ENCODE data around the gene TGFA.

TGFA gene

GRCh38 chr2:70566464-70566863 is 12.8 kb upstream of the TGFA start:
- H2AFZ ChIP-seq (ENCODE audit: low read depth, low read length) = no peak overlapping the region
- H3K9me3 ChIP-seq (ENCODE audit: insufficient read depth, low read length) = no peaks in the 10 kb centered on the region
- H3K4me1 ChIP-seq (ENCODE audit: low read length) = no peaks in the 10 kb centered on the region
- peaks cover 26% of the 10 kb centered on the region for H3K27me3 ChIP-seq (ENCODE audit: low read depth, low read length)
- H4K20me1 ChIP-seq (ENCODE audit: insufficient read depth, low read length) = no peaks in the 10 kb centered on the region
- TF ChIP-seq EZH2phosphoT487 (IDR thresholded peaks at IDR 0.05; ENCODE audit: low read depth) (no peak), CTCF (IDR thresholded peaks at IDR 0.05; ENCODE audit: low read depth, low read length) (no peak)
- H3K4me3 ChIP-seq (ENCODE audit: low read length) = no peak overlapping the region
- no peaks in the 10 kb centered on the region for H3K79me2 ChIP-seq (ENCODE audit: low read length)
- H3K9ac ChIP-seq (ENCODE audit: low read length) = no peak overlapping the region
- H3K4me2 ChIP-seq (ENCODE audit: low read length) = no peak overlapping the region
- no peak overlapping the region for H3K27ac ChIP-seq (ENCODE audit: low read length)
- no peaks in the 10 kb centered on the region for H3K36me3 ChIP-seq (replicated peaks; ENCODE audit: low read depth, low read length)

GRCh38 chr2:70565039-70565731 is 11.6 kb upstream of the TGFA start:
- no peaks in the 10 kb centered on the region for H3K36me3 ChIP-seq (replicated peaks; ENCODE audit: low read depth, low read length)
- no peak overlapping the region for H2AFZ ChIP-seq (ENCODE audit: low read depth, low read length)
- no peak overlapping the region for H3K4me2 ChIP-seq (ENCODE audit: low read length)
- no peak overlapping the region for H3K9ac ChIP-seq (ENCODE audit: low read length)
- TF ChIP-seq EZH2phosphoT487 (IDR thresholded peaks at IDR 0.05; ENCODE audit: low read depth) (no peak), CTCF (IDR thresholded peaks at IDR 0.05; ENCODE audit: low read depth, low read length) (no peak)
- no peak overlapping the region for H3K4me3 ChIP-seq (ENCODE audit: low read length)
- H3K27me3 ChIP-seq (ENCODE audit: low read depth, low read length) = peaks cover 14% of the 10 kb centered on the region; the same call in 1 of the 2 replicates
- H4K20me1 ChIP-seq (ENCODE audit: insufficient read depth, low read length) = no peaks in the 10 kb centered on the region
- H3K27ac ChIP-seq (ENCODE audit: low read length) = no peak overlapping the region
- H3K4me1 ChIP-seq (ENCODE audit: low read length) = no peaks in the 10 kb centered on the region
- no peaks in the 10 kb centered on the region for H3K79me2 ChIP-seq (ENCODE audit: low read length)
- H3K9me3 ChIP-seq (ENCODE audit: insufficient read depth, low read length) = no peaks in the 10 kb centered on the region

GRCh38 chr2:70561893-70562292 is 8.3 kb upstream of the TGFA start:
- Histone ChIP-seq H3K79me2 (ENCODE audit: low read length) (no peaks in the 10 kb centered on the region), H3K4me3 (ENCODE audit: low read length) (no peak overlapping the region), H3K36me3 (replicated peaks; ENCODE audit: low read depth, low read length) (no peaks in the 10 kb centered on the region), H3K9me3 (ENCODE audit: insufficient read depth, low read length) (no peaks in the 10 kb centered on the region), H2AFZ (ENCODE audit: low read depth, low read length) (no peak overlapping the region), H3K4me2 (ENCODE audit: low read length) (no peak overlapping the region), H3K27ac (ENCODE audit: low read length) (no peak overlapping the region), H4K20me1 (ENCODE audit: insufficient read depth, low read length) (no peaks in the 10 kb centered on the region), H3K27me3 (ENCODE audit: low read depth, low read length) (peaks cover 14% of the 10 kb centered on the region; the same call in 1 of the 2 replicates), H3K9ac (ENCODE audit: low read length) (no peak overlapping the region), H3K4me1 (ENCODE audit: low read length) (no peaks in the 10 kb centered on the region)
- TF ChIP-seq CTCF (IDR thresholded peaks at IDR 0.05; ENCODE audit: low read depth, low read length) (no peak), EZH2phosphoT487 (IDR thresholded peaks at IDR 0.05; ENCODE audit: low read depth) (no peak)

- H3K4me1 ChIP-seq (ENCODE audit: low read length) = peaks cover under 1% of the 10 kb centered on the region; the same call in 1 of the 2 replicates
- H3K36me3 ChIP-seq (replicated peaks; ENCODE audit: low read depth, low read length) = no peaks in the 10 kb centered on the region
- H3K27ac ChIP-seq (ENCODE audit: low read length) = no peak overlapping the region
- peaks cover 14% of the 10 kb centered on the region; the same call in 1 of the 2 replicates for H3K27me3 ChIP-seq (ENCODE audit: low read depth, low read length)
- no peak overlapping the region for H2AFZ ChIP-seq (ENCODE audit: low read depth, low read length)
- no peaks in the 10 kb centered on the region for H4K20me1 ChIP-seq (ENCODE audit: insufficient read depth, low read length)
- no peak overlapping the region for H3K9ac ChIP-seq (ENCODE audit: low read length)
- no peak overlapping the region for H3K4me2 ChIP-seq (ENCODE audit: low read length)
- no peaks in the 10 kb centered on the region for H3K9me3 ChIP-seq (ENCODE audit: insufficient read depth, low read length)
- H3K4me3 ChIP-seq (ENCODE audit: low read length) = no peak overlapping the region
- H3K79me2 ChIP-seq (ENCODE audit: low read length) = no peaks in the 10 kb centered on the region
- TF ChIP-seq CTCF (IDR thresholded peaks at IDR 0.05; ENCODE audit: low read depth, low read length) (no peak), EZH2phosphoT487 (IDR thresholded peaks at IDR 0.05; ENCODE audit: low read depth) (no peak)
Measured at GRCh38 chr2:70560442-70560841, 6.8 kb upstream of the TGFA start.

Data from OCI-LY3 (cell line).